Smooth muscle cell (in vitro differentiated cells): ENCODE data around the gene PEF1. TPM values are rescaled to one million over a fixed set of nuclear protein-coding genes. Genes with fewer than 3 reads are reported as not detected.

Experiments
- DNase-seq: peaks from one replicate; lab custom pipeline; 2025; ENCODE audit not compliant: unreplicated experiment; lab: John Stamatoyannopoulos, UW
- H2AFZ ChIP-seq: fragments of 200-600 bp; sonication (generic); 2 replicates; pipeline ENCODE4 v1.6.0; 2016; ENCODE audit warnings: antibody characterized with exemption, low read depth, mild to moderate bottlenecking
- H3F3A ChIP-seq: fragments of 200-600 bp; sonication (generic); 2 replicates; pipeline ENCODE4 v1.6.0; 2017; ENCODE audit warnings: antibody characterized with exemption, low read depth
- H3K27ac ChIP-seq: fragments of 200-600 bp; sonication (generic); 2 replicates; pipeline ENCODE4 v1.5.1; 2016; ENCODE audit warnings: low read depth, mild to moderate bottlenecking
- H3K27me3 ChIP-seq: fragments of 200-600 bp; sonication (generic); 2 replicates; pipeline ENCODE4 v1.6.1; 2016; ENCODE audit warnings: low read depth, mild to moderate bottlenecking
- H3K36me3 ChIP-seq: fragments of 200-600 bp; sonication (generic); 2 replicates; pipeline ENCODE4 v1.5.1; 2016; ENCODE audit warnings: low read depth
- H3K4me1 ChIP-seq: fragments of 200-600 bp; sonication (generic); 2 replicates; pipeline ENCODE4 v1.5.1; 2016; ENCODE audit warnings: low read depth
- H3K4me2 ChIP-seq: fragments of 200-600 bp; sonication (generic); 2 replicates; pipeline ENCODE4 v1.6.0; 2016; ENCODE audit warnings: mild to moderate bottlenecking
- H3K4me3 ChIP-seq: fragments of 200-600 bp; sonication (generic); 2 replicates; pipeline ENCODE4 v1.5.1; 2016; ENCODE audit warnings: mild to moderate bottlenecking
- H3K79me2 ChIP-seq: fragments of 200-600 bp; sonication (generic); 2 replicates; pipeline ENCODE4 v1.6.0; 2016; ENCODE audit warnings: low read depth, mild to moderate bottlenecking
- H3K9ac ChIP-seq: fragments of 200-600 bp; sonication (generic); 2 replicates; pipeline ENCODE4 v1.6.0; 2016; ENCODE audit warnings: low read depth
- H3K9me3 ChIP-seq: fragments of 200-600 bp; sonication (generic); replicated peaks from 2 replicates; pipeline ENCODE4 v1.5.1; 2016; ENCODE audit warnings: low read depth
- H4K20me1 ChIP-seq: fragments of 200-600 bp; sonication (generic); 2 replicates; pipeline ENCODE4 v1.6.0; 2016; ENCODE audit warnings: low read depth
- CTCF ChIP-seq: fragments of 200-600 bp; sonication (generic); IDR thresholded peaks from 2 replicates; pipeline ENCODE4 v1.5.1; 2017; ENCODE audit warnings: borderline replicate concordance, mild to moderate bottlenecking, antibody characterized with exemption; ENCODE audit not compliant: insufficient read depth, poor library complexity, severe bottlenecking
- WGBS: methylation state at CpG from one replicate; pipeline ENCODE4 v1.1.7; 2016; ENCODE audit warnings: low lambda C conversion rate; 5-methylcytosine and 5-hydroxymethylcytosine counted together
- polyA plus RNA-seq: library from polyadenylated mRNA; unstranded; fragments of >200 nt; fragmentation: Nextera tagmentation; extraction: Ambion mirVana; gene quantifications from 2 replicates; pipeline ENCODE4 v1.2.1, GENCODE V29; 2016
- total RNA-seq: library from RNA; depleted of rRNA; stranded (reverse); fragments of >200 nt; gene quantifications from 2 replicates; pipeline ENCODE4 v1.2.3, GENCODE V29; 2014

Gene PEF1
- total and polyA plus RNA-seq, 2 experiments from 2014 or later, result 61.4 to 77.1 TPM

- Histone ChIP-seq H3F3A (no peaks in the 10 kb centered on the region), H3K36me3 (no peaks in the 10 kb centered on the region), H3K4me1 (peaks cover 5% of the 10 kb centered on the region), H3K9me3 (no peaks in the 10 kb centered on the region), H4K20me1 (no peaks in the 10 kb centered on the region), H2AFZ (no peak overlapping the region), H3K79me2 (no peaks in the 10 kb centered on the region), H3K27ac (no peak overlapping the region), H3K4me2 (no peak overlapping the region), H3K27me3 (no peaks in the 10 kb centered on the region), H3K9ac (no peak overlapping the region), H3K4me3 (no peak overlapping the region)
- DNase-seq, result no peak
- no peak for TF ChIP-seq CTCF
- 94% methylated on average over 23 of the region's 47 CpGs for WGBS
These were observed 58.0 kb downstream of the PEF1 start for GRCh38 chr1:31586376-31587327.

- H3K27me3 ChIP-seq, result no peaks in the 10 kb centered on the region
- no peaks in the 10 kb centered on the region for H4K20me1 ChIP-seq
- no peak for DNase-seq
- H3K9me3 ChIP-seq, result no peaks in the 10 kb centered on the region
- no peaks in the 10 kb centered on the region for H3K79me2 ChIP-seq
- no peaks in the 10 kb centered on the region for H3K36me3 ChIP-seq
- no peaks in the 10 kb centered on the region for H3F3A ChIP-seq
- 93% methylated on average over 11 of the region's 11 CpGs for WGBS
- no peak overlapping the region for H2AFZ ChIP-seq
- no peak for TF ChIP-seq CTCF
- peaks cover 5% of the 10 kb centered on the region for H3K4me1 ChIP-seq
- no peak overlapping the region for H3K27ac ChIP-seq
- no peak overlapping the region for H3K4me3 ChIP-seq
- H3K9ac ChIP-seq, result no peak overlapping the region
- no peak overlapping the region for H3K4me2 ChIP-seq
These were observed 58.8 kb downstream of the PEF1 start for GRCh38 chr1:31585736-31586365.

GRCh38 chr1:31584869-31585735 is 59.6 kb downstream of the PEF1 start:
- 96% methylated on average over 27 of the region's 27 CpGs for WGBS
- H3K9ac ChIP-seq, result no peak overlapping the region
- H3K36me3 ChIP-seq, result no peaks in the 10 kb centered on the region
- DNase-seq, result no peak
- no peaks in the 10 kb centered on the region for H3K79me2 ChIP-seq
- H3K4me1 ChIP-seq, result peaks cover 5% of the 10 kb centered on the region
- no peak overlapping the region for H2AFZ ChIP-seq
- no peak overlapping the region for H3K4me3 ChIP-seq
- no peak overlapping the region for H3K27ac ChIP-seq
- H3K4me2 ChIP-seq, result no peak overlapping the region
- no peaks in the 10 kb centered on the region for H3K9me3 ChIP-seq
- no peaks in the 10 kb centered on the region for H3K27me3 ChIP-seq
- H3F3A ChIP-seq, result no peaks in the 10 kb centered on the region
- no peaks in the 10 kb centered on the region for H4K20me1 ChIP-seq
- TF ChIP-seq CTCF, result no peak
